Measurements from ENCODE around the gene BABAM2.
A peak's percentile ranks its signal among the peaks of the same experiment; 100 is the strongest.

Gene BABAM2

GRCh38 chr2:28375742-28376631, 485.5 kb downstream of the BABAM2 start:
- no peak overlapping the region for H3K27ac ChIP-seq (ENCODE audit: extremely low read depth, low read depth, low read length)
- ChIA-PET CTCF (no interaction called here), POLR2A (interaction anchor here (0.6 kb wide), 1 partner anchor 9 kb away, joined by 4 read pairs; no protein-coding TSS in a partner anchor)
- TF ChIP-seq ZNF449 (tag by site-specific recombination; IDR thresholded peaks at IDR 0.05) (no peak), KLF16 (tag by site-specific recombination; IDR thresholded peaks at IDR 0.05) (no peak)
- H3K4me1 ChIP-seq (ENCODE audit: control insufficient read depth, insufficient read depth, low read length) = no peaks in the 10 kb centered on the region
- H3K9me3 ChIP-seq (ENCODE audit: control insufficient read depth, insufficient read depth, low read depth, low read length) = no peaks in the 10 kb centered on the region
- no peaks in the 10 kb centered on the region for H3K36me3 ChIP-seq (ENCODE audit: control insufficient read depth in 2 of 2, insufficient read depth in 1 of 2, low read length in 2 of 2)
- H3K4me3 ChIP-seq (ENCODE audit: low read depth, low read length) = no peak overlapping the region

GRCh38 chr2:28377195-28377816, 486.8 kb downstream of the BABAM2 start:
- H3K4me3 ChIP-seq (ENCODE audit: low read depth, low read length) = no peak overlapping the region
- ChIA-PET CTCF (interaction anchor here (0.6 kb wide), 1 partner anchor 536 kb away, joined by 3 read pairs; no protein-coding TSS in a partner anchor), POLR2A (no interaction called here)
- no peaks in the 10 kb centered on the region for H3K9me3 ChIP-seq (ENCODE audit: control insufficient read depth, insufficient read depth, low read depth, low read length)
- no peaks in the 10 kb centered on the region for H3K36me3 ChIP-seq (ENCODE audit: control insufficient read depth in 2 of 2, insufficient read depth in 1 of 2, low read length in 2 of 2)
- TF ChIP-seq ZFP41 (tag by site-specific recombination; IDR thresholded peaks at IDR 0.05; ENCODE audit: borderline replicate concordance) = no peak
- TF ChIP-seq KLF1 (tag by site-specific recombination; IDR thresholded peaks at IDR 0.05) = peak; percentile 88
- no peaks in the 10 kb centered on the region for H3K4me1 ChIP-seq (ENCODE audit: control insufficient read depth, insufficient read depth, low read length)
- no peak overlapping the region for H3K27ac ChIP-seq (ENCODE audit: extremely low read depth, low read depth, low read length)

- TF ChIP-seq ZNF626 (tag by site-specific recombination; IDR thresholded peaks at IDR 0.05) = no peak
- TF ChIP-seq ZSCAN23 (tag by site-specific recombination; IDR thresholded peaks at IDR 0.05) = no peak
- no peak for TF ChIP-seq ZNF645 (tag by site-specific recombination; IDR thresholded peaks at IDR 0.05)
- TF ChIP-seq KLF10 (tag by site-specific recombination; IDR thresholded peaks at IDR 0.05) = no peak
- Histone ChIP-seq H3K4me1 (ENCODE audit: control insufficient read depth, insufficient read depth, low read length) (no peaks in the 10 kb centered on the region), H3K9me3 (ENCODE audit: control insufficient read depth, insufficient read depth, low read depth, low read length) (no peaks in the 10 kb centered on the region), H3K36me3 (ENCODE audit: control insufficient read depth in 2 of 2, insufficient read depth in 1 of 2, low read length in 2 of 2) (no peaks in the 10 kb centered on the region), H3K27ac (ENCODE audit: extremely low read depth, low read depth, low read length) (no peak overlapping the region), H3K4me3 (ENCODE audit: low read depth, low read length) (no peak overlapping the region)
- ChIA-PET POLR2A (no interaction called here), CTCF (interaction anchor here (0.5 kb wide), 1 partner anchor 589 kb away, joined by 3 read pairs; no protein-coding TSS in a partner anchor)
Observed at GRCh38 chr2:28377984-28378678, 487.6 kb downstream of the BABAM2 start.

- no peak overlapping the region for H3K27ac ChIP-seq (ENCODE audit: extremely low read depth, low read depth, low read length)
- ChIA-PET CTCF (interaction anchor here (0.5 to 0.6 kb wide), 2 partner anchors 10 to 590 kb away, joined by 3 read pairs; no protein-coding TSS in a partner anchor), POLR2A (no interaction called here)
- TF ChIP-seq KLF10 (tag by site-specific recombination; IDR thresholded peaks at IDR 0.05) (no peak), ZNF664 (tag by site-specific recombination; IDR thresholded peaks at IDR 0.05) (no peak), TSHZ1 (tag by site-specific recombination; IDR thresholded peaks at IDR 0.05; ENCODE audit: borderline replicate concordance) (no peak), ZNF214 (tag by site-specific recombination; IDR thresholded peaks at IDR 0.05; ENCODE audit: borderline replicate concordance) (no peak), ZNF280D (tag by site-specific recombination; IDR thresholded peaks at IDR 0.05) (no peak)
Observed at GRCh38 chr2:28378679-28379584, 488.4 kb downstream of the BABAM2 start.

More at GRCh38 chr2:28378679-28379584, 488.4 kb downstream of the BABAM2 start:
- no peaks in the 10 kb centered on the region for H3K4me1 ChIP-seq (ENCODE audit: control insufficient read depth, insufficient read depth, low read length)
- no peaks in the 10 kb centered on the region for H3K36me3 ChIP-seq (ENCODE audit: control insufficient read depth in 2 of 2, insufficient read depth in 1 of 2, low read length in 2 of 2)
- H3K9me3 ChIP-seq (ENCODE audit: control insufficient read depth, insufficient read depth, low read depth, low read length) = no peaks in the 10 kb centered on the region
- H3K4me3 ChIP-seq (ENCODE audit: low read depth, low read length) = no peak overlapping the region
